SU-DHL-6 (cell line): ENCODE results near the gene GPR85.

Experiments used
- H2AFZ ChIP-seq: fragments of 200-600 bp; sonication (generic); 2 replicates; pipeline ENCODE4 v1.6.1; 2014; ENCODE audit warnings: low read depth, mild to moderate bottlenecking, moderate library complexity, mixed read lengths, antibody characterized with exemption, low read length; ENCODE audit not compliant: severe bottlenecking
- H3F3A ChIP-seq: fragments of 200-600 bp; shearing (Covaris generic); 2 replicates; pipeline ENCODE4 v1.6.0; 2016; ENCODE audit warnings: antibody characterized with exemption, mild to moderate bottlenecking; ENCODE audit not compliant: insufficient read depth
- H3K27ac ChIP-seq: fragments of 200-600 bp; sonication (generic); 2 replicates; pipeline ENCODE4 v1.5.1; 2016; ENCODE audit warnings: low read depth, mild to moderate bottlenecking, low read length, moderate library complexity, mixed read lengths
- H3K27me3 ChIP-seq: fragments of 200-600 bp; sonication (generic), shearing (Covaris generic); 2 replicates; pipeline ENCODE4 v1.6.0; 2014; ENCODE audit warnings: mild to moderate bottlenecking, low read length
- H3K36me3 ChIP-seq: fragments of 200-600 bp; sonication (generic); 2 replicates; pipeline ENCODE4 v1.6.1; 2014; ENCODE audit warnings: mild to moderate bottlenecking, low read length, mixed read lengths
- H3K4me2 ChIP-seq: fragments of 300-600, 200-600 bp; shearing (Covaris generic), sonication (generic); 2 replicates; pipeline ENCODE4 v1.6.0; 2014; ENCODE audit warnings: low read length, low read depth, mild to moderate bottlenecking; ENCODE audit not compliant: poor library complexity, severe bottlenecking
- H3K4me3 ChIP-seq: fragments of 200-600 bp; sonication (generic); 2 replicates; pipeline ENCODE4 v1.5.1; 2014; ENCODE audit warnings: antibody characterized with exemption, low read length, mild to moderate bottlenecking, mixed read lengths; ENCODE audit not compliant: insufficient read depth, poor library complexity, severe bottlenecking
- H3K79me2 ChIP-seq: fragments of 200-600 bp; sonication (generic); 2 replicates; pipeline ENCODE4 v1.6.1; 2014; ENCODE audit warnings: mild to moderate bottlenecking, low read length, moderate library complexity; ENCODE audit not compliant: insufficient read depth
- H3K9ac ChIP-seq: fragments of 200-600 bp; sonication (generic); 2 replicates; pipeline ENCODE4 v1.7.0; 2014; ENCODE audit warnings: mild to moderate bottlenecking, low read length
- H3K9me2 ChIP-seq: fragments of 200-600 bp; sonication (generic); replicated peaks from 2 replicates; pipeline ENCODE4 v1.6.1; 2014; ENCODE audit warnings: low read length; ENCODE audit not compliant: insufficient read depth
- H3K9me3 ChIP-seq: fragments of 200-600 bp; sonication (generic); 2 replicates; pipeline ENCODE4 v1.6.1; 2014; ENCODE audit warnings: low read length, mixed read lengths; ENCODE audit not compliant: insufficient read depth
- H4K20me1 ChIP-seq: fragments of 200-600 bp; sonication (generic); 2 replicates; pipeline ENCODE4 v1.6.1; 2014; ENCODE audit warnings: low read depth, mild to moderate bottlenecking, antibody characterized with exemption, low read length, moderate library complexity, mixed read lengths
- EZH2phosphoT487 ChIP-seq: fragments of 200-600 bp; sonication (generic), shearing (Covaris generic); conservative IDR thresholded peaks from 2 replicates; pipeline ENCODE4 v1.6.1; 2018; ENCODE audit warnings: mild to moderate bottlenecking, antibody characterized with exemption, low read length, moderate library complexity, mixed read lengths
- TF ChIP-seq, protein P1 (sequence below): fragments of 200-600 bp; sonication (generic); IDR thresholded peaks from one replicate; pipeline ENCODE4 v1.5.1; 2017; ENCODE audit warnings: antibody characterized with exemption, mild to moderate bottlenecking, low read length, moderate library complexity; ENCODE audit not compliant: insufficient read depth, poor library complexity, severe bottlenecking

Gene GPR85

GRCh38 chr7:113087071-113087998 is 708 bp upstream of the GPR85 start:
- Histone ChIP-seq H2AFZ (no peak overlapping the region), H3K4me2 (no peak overlapping the region), H3K36me3 (no peaks in the 10 kb centered on the region), H3K9ac (no peak overlapping the region), H3F3A (no peaks in the 10 kb centered on the region), H3K27me3 (no peaks in the 10 kb centered on the region), H3K4me3 (no peak overlapping the region), H4K20me1 (no peaks in the 10 kb centered on the region), H3K9me2 (no peaks in the 10 kb centered on the region), H3K9me3 (no peaks in the 10 kb centered on the region), H3K79me2 (no peaks in the 10 kb centered on the region), H3K27ac (no peak overlapping the region)
- TF ChIP-seq EZH2phosphoT487: no peak
- TF ChIP-seq, protein P1, sequence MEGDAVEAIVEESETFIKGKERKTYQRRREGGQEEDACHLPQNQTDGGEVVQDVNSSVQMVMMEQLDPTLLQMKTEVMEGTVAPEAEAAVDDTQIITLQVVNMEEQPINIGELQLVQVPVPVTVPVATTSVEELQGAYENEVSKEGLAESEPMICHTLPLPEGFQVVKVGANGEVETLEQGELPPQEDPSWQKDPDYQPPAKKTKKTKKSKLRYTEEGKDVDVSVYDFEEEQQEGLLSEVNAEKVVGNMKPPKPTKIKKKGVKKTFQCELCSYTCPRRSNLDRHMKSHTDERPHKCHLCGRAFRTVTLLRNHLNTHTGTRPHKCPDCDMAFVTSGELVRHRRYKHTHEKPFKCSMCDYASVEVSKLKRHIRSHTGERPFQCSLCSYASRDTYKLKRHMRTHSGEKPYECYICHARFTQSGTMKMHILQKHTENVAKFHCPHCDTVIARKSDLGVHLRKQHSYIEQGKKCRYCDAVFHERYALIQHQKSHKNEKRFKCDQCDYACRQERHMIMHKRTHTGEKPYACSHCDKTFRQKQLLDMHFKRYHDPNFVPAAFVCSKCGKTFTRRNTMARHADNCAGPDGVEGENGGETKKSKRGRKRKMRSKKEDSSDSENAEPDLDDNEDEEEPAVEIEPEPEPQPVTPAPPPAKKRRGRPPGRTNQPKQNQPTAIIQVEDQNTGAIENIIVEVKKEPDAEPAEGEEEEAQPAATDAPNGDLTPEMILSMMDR: no peak

GRCh38 chr7:113085781-113086390 is 741 bp downstream of the GPR85 start:
- Histone ChIP-seq H2AFZ (no peak overlapping the region), H3K4me2 (no peak overlapping the region), H3K9me3 (no peaks in the 10 kb centered on the region), H3K4me3 (no peak overlapping the region), H3K9ac (no peak overlapping the region), H3K36me3 (no peaks in the 10 kb centered on the region), H3F3A (no peaks in the 10 kb centered on the region), H3K79me2 (no peaks in the 10 kb centered on the region), H4K20me1 (no peaks in the 10 kb centered on the region), H3K27me3 (no peaks in the 10 kb centered on the region), H3K27ac (no peak overlapping the region), H3K9me2 (no peaks in the 10 kb centered on the region)
- no peak for TF ChIP-seq EZH2phosphoT487
- TF ChIP-seq, protein P1: no peak

DNA sequence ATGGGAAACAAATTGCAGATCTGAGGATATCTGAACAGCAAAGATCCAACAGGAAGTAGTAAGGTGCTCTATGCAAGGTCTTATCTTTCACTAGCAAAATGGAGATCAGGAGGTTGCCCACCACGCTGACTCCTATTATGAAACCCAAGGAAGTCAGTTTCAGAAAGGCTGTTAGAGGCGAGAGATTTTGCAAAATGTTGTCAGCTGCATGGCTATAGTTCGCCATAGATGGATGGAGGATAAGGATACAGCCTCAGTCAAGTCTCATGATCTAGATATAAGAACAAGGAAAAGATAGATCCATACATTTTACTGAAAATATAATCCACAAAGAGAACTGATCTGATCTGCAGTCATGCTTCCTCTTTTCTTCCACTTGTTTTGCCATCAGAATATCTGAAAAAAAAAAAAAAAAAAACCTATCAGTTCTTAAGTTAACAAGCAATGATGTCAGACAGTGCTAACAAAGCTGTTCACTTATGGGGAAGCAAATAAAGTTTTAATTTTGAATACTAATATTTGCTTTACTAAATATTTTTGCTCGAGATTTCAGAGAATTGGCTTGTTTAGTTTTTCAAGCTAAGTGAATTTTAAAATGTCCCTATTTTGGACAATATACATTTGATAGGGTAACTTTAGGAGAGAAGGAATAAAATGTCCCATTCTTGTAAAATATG is 2.0 kb downstream of the GPR85 start:
- no peaks in the 10 kb centered on the region for H3K79me2 ChIP-seq
- no peak overlapping the region for H3K4me2 ChIP-seq
- H4K20me1 ChIP-seq: no peaks in the 10 kb centered on the region
- H3K36me3 ChIP-seq: no peaks in the 10 kb centered on the region
- no peak overlapping the region for H3K9ac ChIP-seq
- H3K27ac ChIP-seq: no peak overlapping the region
- H3K9me2 ChIP-seq: no peaks in the 10 kb centered on the region
- no peak for TF ChIP-seq EZH2phosphoT487
- TF ChIP-seq, protein P1: no peak
- no peaks in the 10 kb centered on the region for H3F3A ChIP-seq
- no peaks in the 10 kb centered on the region for H3K9me3 ChIP-seq
- no peak overlapping the region for H3K4me3 ChIP-seq
- H3K27me3 ChIP-seq: no peaks in the 10 kb centered on the region
- no peak overlapping the region for H2AFZ ChIP-seq
